Measurements from ENCODE around the gene SAA2.

Gene SAA2

DNA sequence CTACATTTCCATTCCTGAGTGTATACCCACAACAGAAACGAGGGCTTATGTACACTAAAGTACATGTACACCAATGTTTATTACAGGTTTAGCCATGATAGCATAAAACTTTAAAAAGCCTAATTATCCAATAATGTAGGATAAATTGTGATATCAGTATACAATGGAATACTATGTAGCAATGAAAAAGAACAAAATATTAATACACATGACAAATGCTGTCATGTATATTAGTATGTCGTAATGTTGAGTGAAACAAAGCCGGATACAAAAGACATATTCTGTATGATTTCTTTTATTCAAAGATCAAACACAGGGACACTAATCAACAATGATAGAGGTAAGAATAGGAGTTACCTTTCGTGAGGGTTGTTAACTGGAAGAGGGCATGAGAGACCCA is 14.6 kb downstream of the SAA2 start:
- no peaks in the 10 kb centered on the region for H3K27me3 ChIP-seq (replicated peaks; ENCODE audit: control insufficient read depth, insufficient read depth, low read length, poor library complexity, severe bottlenecking)
- H3K4me1 ChIP-seq (ENCODE audit: control insufficient read depth, insufficient read depth, low read length, poor library complexity, severe bottlenecking), result no peaks in the 10 kb centered on the region
- no peaks in the 10 kb centered on the region for H3K36me3 ChIP-seq (ENCODE audit: control insufficient read depth, insufficient read depth, low read length)

DNA sequence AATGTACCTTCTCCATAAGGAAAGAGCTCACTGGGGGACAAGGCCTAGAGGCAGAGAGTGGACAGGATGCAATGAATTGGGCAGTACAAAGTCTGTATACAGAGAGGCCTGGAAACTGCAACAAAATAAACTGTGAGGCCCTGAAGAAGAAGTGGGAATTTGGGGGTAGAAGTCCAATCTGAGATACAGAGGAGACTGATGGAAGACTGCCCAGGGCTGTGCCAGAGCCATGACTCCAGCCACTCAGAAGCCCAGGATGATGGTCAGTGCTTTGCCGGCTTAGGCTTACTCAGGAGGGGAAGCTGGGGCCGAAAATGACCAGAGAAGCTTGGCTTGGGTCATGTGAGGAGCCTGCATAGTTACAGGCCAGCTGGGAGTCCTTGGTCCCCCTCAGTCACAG is 17.6 kb downstream of the SAA2 start:
- Histone ChIP-seq H3K36me3 (ENCODE audit: control insufficient read depth, insufficient read depth, low read length) (no peaks in the 10 kb centered on the region), H3K4me1 (ENCODE audit: control insufficient read depth, insufficient read depth, low read length, poor library complexity, severe bottlenecking) (no peaks in the 10 kb centered on the region), H3K4me3 (ENCODE audit: insufficient read depth, low read depth, low read length, poor library complexity, severe bottlenecking) (no peak overlapping the region), H3K9me3 (ENCODE audit: control insufficient read depth, low read length) (no peaks in the 10 kb centered on the region), H3K27ac (ENCODE audit: insufficient read depth, low read length, poor library complexity, severe bottlenecking) (no peak overlapping the region), H3K27me3 (replicated peaks; ENCODE audit: control insufficient read depth, insufficient read depth, low read length, poor library complexity, severe bottlenecking) (no peaks in the 10 kb centered on the region)
- DNase-seq, result no peak

More for the DNA sequence above, 14.6 kb downstream of the SAA2 start:
- no peak overlapping the region for H3K4me3 ChIP-seq (ENCODE audit: insufficient read depth, low read depth, low read length, poor library complexity, severe bottlenecking)
- no peak overlapping the region for H3K27ac ChIP-seq (ENCODE audit: insufficient read depth, low read length, poor library complexity, severe bottlenecking)
- H3K9me3 ChIP-seq (ENCODE audit: control insufficient read depth, low read length), result no peaks in the 10 kb centered on the region
- DNase-seq, result no peak

DNA sequence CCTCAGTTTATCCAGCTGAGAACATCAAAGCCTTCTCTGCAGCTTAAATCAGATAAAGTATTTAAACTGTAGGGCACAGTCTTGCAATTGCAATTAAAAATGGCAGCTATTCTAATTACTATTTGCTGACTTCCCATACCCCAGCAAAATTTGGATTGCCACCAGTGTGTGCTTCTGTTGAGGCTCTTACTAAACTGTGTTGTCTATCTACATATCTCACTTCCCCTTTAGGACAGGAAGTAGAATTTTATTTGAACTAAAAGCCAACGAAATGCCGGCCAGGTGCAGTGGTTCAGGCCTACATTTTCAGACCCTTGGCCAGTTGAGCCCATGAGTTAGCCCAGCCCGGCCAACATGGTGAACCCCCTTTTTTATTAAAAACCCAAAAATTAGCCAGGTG is 19.0 kb downstream of the SAA2 start:
- no peaks in the 10 kb centered on the region for H3K4me1 ChIP-seq (ENCODE audit: control insufficient read depth, insufficient read depth, low read length, poor library complexity, severe bottlenecking)
- H3K27ac ChIP-seq (ENCODE audit: insufficient read depth, low read length, poor library complexity, severe bottlenecking), result no peak overlapping the region
- DNase-seq, result no peak
- no peaks in the 10 kb centered on the region for H3K27me3 ChIP-seq (replicated peaks; ENCODE audit: control insufficient read depth, insufficient read depth, low read length, poor library complexity, severe bottlenecking)
- no peaks in the 10 kb centered on the region for H3K9me3 ChIP-seq (ENCODE audit: control insufficient read depth, low read length)
- H3K36me3 ChIP-seq (ENCODE audit: control insufficient read depth, insufficient read depth, low read length), result no peaks in the 10 kb centered on the region
- no peak overlapping the region for H3K4me3 ChIP-seq (ENCODE audit: insufficient read depth, low read depth, low read length, poor library complexity, severe bottlenecking)

DNA sequence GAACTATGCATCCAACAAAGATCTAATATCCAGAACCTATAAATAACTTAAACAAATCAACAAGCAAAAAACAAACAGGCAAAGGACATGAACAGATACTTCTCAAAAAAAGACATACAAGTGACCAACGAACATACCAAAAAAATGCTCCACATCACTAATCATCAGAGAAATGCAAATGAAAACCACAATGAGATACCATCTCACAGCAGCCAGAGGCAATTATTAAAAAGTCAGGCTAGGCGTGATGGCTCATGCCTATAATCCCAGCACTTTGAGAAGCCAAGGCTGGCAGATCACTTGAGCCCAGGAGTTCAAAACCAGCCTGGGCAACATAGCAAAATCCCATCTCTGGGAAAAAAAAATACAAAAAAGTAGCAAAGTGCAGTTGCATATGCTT is 22.6 kb downstream of the SAA2 start:
- no peaks in the 10 kb centered on the region for H3K9me3 ChIP-seq (ENCODE audit: control insufficient read depth, low read length)
- no peaks in the 10 kb centered on the region for H3K36me3 ChIP-seq (ENCODE audit: control insufficient read depth, insufficient read depth, low read length)
- DNase-seq, result no peak
- H3K27me3 ChIP-seq (replicated peaks; ENCODE audit: control insufficient read depth, insufficient read depth, low read length, poor library complexity, severe bottlenecking), result no peaks in the 10 kb centered on the region
- no peaks in the 10 kb centered on the region for H3K4me1 ChIP-seq (ENCODE audit: control insufficient read depth, insufficient read depth, low read length, poor library complexity, severe bottlenecking)
- no peak overlapping the region for H3K4me3 ChIP-seq (ENCODE audit: insufficient read depth, low read depth, low read length, poor library complexity, severe bottlenecking)
- H3K27ac ChIP-seq (ENCODE audit: insufficient read depth, low read length, poor library complexity, severe bottlenecking), result no peak overlapping the region

DNA sequence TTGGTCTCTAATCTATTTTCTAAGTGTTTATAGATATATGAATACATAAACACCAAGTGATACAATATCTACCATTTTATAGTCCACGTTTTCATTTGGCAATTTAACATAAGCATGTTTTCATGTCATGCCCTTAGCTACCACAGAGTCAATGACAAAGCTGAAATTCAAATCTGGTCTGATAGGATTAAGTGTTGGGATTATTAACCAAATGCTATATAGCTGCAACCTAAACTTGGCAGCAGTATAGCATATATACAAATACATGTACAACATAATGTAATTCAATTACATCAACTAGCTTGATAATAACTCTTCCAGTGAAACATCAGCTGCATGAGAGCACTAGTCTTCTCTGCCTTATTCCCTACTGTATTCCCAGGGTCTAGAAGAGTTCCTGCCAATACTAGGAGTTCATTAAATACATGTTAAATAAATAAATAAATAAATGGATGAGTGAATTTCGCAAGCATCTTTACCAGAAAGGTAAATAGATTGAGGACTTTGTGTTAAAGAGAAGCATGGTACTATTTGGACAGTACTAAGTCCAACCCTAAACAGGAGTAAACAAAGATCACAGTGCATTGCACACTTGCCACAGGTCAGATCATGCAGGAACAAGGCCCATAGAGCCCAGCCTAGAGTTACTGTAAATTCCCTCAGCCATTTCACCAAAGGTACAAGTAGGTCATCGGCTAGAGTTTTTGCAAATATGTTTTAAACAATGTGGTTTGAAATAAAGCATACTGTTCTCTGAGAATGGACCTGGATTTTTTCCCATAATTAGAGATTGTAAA is 24.7 kb downstream of the SAA2 start:
- Histone ChIP-seq H3K4me1 (ENCODE audit: control insufficient read depth, insufficient read depth, low read length, poor library complexity, severe bottlenecking) (no peaks in the 10 kb centered on the region), H3K9me3 (ENCODE audit: control insufficient read depth, low read length) (no peaks in the 10 kb centered on the region), H3K27ac (ENCODE audit: insufficient read depth, low read length, poor library complexity, severe bottlenecking) (no peak overlapping the region), H3K27me3 (replicated peaks; ENCODE audit: control insufficient read depth, insufficient read depth, low read length, poor library complexity, severe bottlenecking) (no peaks in the 10 kb centered on the region), H3K4me3 (ENCODE audit: insufficient read depth, low read depth, low read length, poor library complexity, severe bottlenecking) (no peak overlapping the region), H3K36me3 (ENCODE audit: control insufficient read depth, insufficient read depth, low read length) (no peaks in the 10 kb centered on the region)
- no peak for DNase-seq

DNA sequence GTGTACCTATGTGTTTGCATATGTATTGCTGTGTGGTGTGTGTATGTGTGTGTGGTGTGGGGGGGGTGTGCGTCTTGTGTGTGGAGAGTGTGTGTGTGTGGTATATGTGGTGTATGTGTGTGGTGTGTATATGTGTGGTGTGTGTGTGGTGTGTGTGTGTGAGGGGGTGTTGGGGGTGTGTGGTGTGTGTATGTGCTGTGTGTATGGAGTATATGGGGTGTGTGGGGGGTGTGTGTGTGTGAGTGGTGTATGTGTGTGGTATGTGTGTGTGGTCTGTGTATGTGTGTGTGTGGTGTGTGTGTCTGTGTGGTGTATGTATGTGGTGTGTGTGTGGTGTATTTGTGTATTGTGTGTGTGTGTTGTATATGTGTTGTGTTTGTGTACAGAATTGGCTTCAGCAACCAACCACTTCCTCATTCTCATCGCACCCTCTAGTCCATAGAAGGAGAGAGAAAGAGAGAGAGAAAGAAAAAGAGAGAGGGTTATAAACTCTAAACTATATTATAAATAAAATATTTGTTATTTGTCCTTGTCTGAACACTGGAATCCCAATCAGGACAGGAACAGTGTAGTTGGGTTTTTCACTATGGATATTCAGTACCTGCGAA is 25.6 kb downstream of the SAA2 start:
- no peak for DNase-seq
- Histone ChIP-seq H3K27ac (ENCODE audit: insufficient read depth, low read length, poor library complexity, severe bottlenecking) (no peak overlapping the region), H3K9me3 (ENCODE audit: control insufficient read depth, low read length) (no peaks in the 10 kb centered on the region), H3K4me1 (ENCODE audit: control insufficient read depth, insufficient read depth, low read length, poor library complexity, severe bottlenecking) (no peaks in the 10 kb centered on the region), H3K4me3 (ENCODE audit: insufficient read depth, low read depth, low read length, poor library complexity, severe bottlenecking) (no peak overlapping the region), H3K27me3 (replicated peaks; ENCODE audit: control insufficient read depth, insufficient read depth, low read length, poor library complexity, severe bottlenecking) (no peaks in the 10 kb centered on the region), H3K36me3 (ENCODE audit: control insufficient read depth, insufficient read depth, low read length) (no peaks in the 10 kb centered on the region)

DNA sequence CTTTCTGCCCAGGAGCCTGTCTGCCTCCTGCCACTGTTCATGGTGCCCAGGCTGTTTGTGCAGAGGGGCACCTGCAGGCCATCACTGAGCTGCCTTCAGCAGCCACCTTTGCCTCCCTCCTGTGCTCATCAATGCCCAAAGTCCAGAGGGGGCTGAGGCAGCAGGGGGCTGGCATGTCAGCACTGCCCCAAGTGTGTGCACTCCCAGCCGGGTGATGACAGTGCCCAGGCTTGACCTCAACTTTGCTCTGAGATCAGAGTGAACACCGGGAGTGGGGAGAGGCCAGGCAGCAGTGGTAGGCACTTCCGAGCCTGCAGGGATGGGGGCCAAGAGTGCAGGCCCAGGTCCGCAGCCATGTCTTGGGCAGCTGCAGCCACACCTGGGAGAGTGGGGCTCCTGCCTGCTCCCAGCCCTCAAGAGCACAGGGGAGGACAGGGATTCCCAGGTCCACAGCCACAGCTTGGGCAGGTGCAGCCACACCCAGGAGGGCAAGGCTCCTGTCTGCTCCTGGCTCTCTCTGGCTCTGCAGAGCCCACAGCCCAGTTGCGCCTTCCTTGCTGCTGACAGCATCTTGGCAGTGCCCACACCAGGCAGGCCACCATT is 27.1 kb downstream of the SAA2 start:
- DNase-seq, result no peak
- Histone ChIP-seq H3K9me3 (ENCODE audit: control insufficient read depth, low read length) (no peaks in the 10 kb centered on the region), H3K36me3 (ENCODE audit: control insufficient read depth, insufficient read depth, low read length) (no peaks in the 10 kb centered on the region), H3K4me3 (ENCODE audit: insufficient read depth, low read depth, low read length, poor library complexity, severe bottlenecking) (no peak overlapping the region), H3K4me1 (ENCODE audit: control insufficient read depth, insufficient read depth, low read length, poor library complexity, severe bottlenecking) (no peaks in the 10 kb centered on the region), H3K27me3 (replicated peaks; ENCODE audit: control insufficient read depth, insufficient read depth, low read length, poor library complexity, severe bottlenecking) (no peaks in the 10 kb centered on the region), H3K27ac (ENCODE audit: insufficient read depth, low read length, poor library complexity, severe bottlenecking) (no peak overlapping the region)

DNA sequence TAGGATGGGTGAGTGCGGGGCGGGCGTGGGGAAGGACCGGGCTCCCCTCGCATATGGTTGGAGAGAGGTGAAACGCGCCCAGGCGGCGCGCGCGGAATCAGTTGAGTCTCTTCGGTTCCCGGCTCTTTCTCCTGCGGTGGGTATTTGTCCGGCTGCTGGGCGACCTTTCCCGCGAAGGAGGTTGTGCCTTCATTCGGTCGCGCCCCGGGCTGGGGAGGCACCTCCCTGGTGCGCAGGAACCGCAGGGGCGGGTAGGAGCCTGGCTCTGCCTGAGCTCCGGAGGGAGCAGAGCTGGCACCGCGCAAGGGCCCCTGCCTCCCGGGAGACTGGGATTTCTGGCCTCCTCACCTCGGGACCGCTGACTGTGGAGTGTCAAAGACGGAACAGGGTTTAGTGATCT is 39.4 kb downstream of the SAA2 start:
- Histone ChIP-seq H3K27me3 (replicated peaks; ENCODE audit: control insufficient read depth, insufficient read depth, low read length, poor library complexity, severe bottlenecking) (peaks cover 6% of the 10 kb centered on the region), H3K27ac (ENCODE audit: insufficient read depth, low read length, poor library complexity, severe bottlenecking) (no peak overlapping the region), H3K4me3 (ENCODE audit: insufficient read depth, low read depth, low read length, poor library complexity, severe bottlenecking) (no peak overlapping the region), H3K9me3 (ENCODE audit: control insufficient read depth, low read length) (no peaks in the 10 kb centered on the region), H3K4me1 (ENCODE audit: control insufficient read depth, insufficient read depth, low read length, poor library complexity, severe bottlenecking) (no peaks in the 10 kb centered on the region), H3K36me3 (ENCODE audit: control insufficient read depth, insufficient read depth, low read length) (no peaks in the 10 kb centered on the region)
- no peak for DNase-seq

DNA sequence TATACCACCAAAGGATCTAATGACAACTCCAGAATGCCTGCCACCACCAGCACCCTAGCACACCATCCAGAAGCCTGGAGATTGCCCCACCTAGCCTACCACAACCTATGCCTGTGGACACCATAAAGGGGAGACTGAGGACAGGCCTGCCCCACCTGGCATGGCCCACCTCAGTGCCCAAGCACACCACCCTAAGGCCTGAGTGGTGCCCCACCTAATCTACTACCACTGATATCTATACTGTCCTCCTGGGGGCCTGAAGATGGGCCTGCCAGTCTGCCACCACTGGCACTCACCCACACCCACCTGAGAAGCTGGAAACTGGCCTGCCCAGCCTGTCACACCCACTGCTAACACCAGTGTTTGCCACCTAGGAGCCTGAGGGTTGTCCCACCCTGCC is 43.7 kb downstream of the SAA2 start:
- peaks cover 5% of the 10 kb centered on the region for H3K27me3 ChIP-seq (replicated peaks; ENCODE audit: control insufficient read depth, insufficient read depth, low read length, poor library complexity, severe bottlenecking)

DNA sequence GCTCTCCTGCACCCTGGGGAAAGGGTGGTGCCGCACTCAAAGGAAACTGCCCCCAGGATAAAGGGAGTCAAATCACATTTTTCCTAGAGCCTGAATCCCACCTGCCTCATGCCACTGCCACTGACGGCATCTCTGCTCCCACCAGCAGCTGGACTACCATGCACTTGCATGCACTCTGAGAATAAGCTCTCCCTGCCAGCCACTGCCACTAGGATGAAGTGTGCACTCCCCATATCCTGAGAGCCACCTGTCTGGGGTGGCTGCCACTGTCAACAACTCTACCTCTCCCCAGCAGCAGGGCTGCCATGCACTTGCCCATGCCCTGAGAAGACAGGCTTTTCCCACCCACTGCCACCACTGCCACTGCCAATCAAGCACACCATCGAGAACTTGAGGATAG is 44.2 kb downstream of the SAA2 start:
- H3K4me1 ChIP-seq (ENCODE audit: control insufficient read depth, insufficient read depth, low read length, poor library complexity, severe bottlenecking), result no peaks in the 10 kb centered on the region
- no peak for DNase-seq
- H3K9me3 ChIP-seq (ENCODE audit: control insufficient read depth, low read length), result no peaks in the 10 kb centered on the region
- H3K36me3 ChIP-seq (ENCODE audit: control insufficient read depth, insufficient read depth, low read length), result no peaks in the 10 kb centered on the region
- no peak overlapping the region for H3K4me3 ChIP-seq (ENCODE audit: insufficient read depth, low read depth, low read length, poor library complexity, severe bottlenecking)
- no peak overlapping the region for H3K27ac ChIP-seq (ENCODE audit: insufficient read depth, low read length, poor library complexity, severe bottlenecking)
- peaks cover 3% of the 10 kb centered on the region for H3K27me3 ChIP-seq (replicated peaks; ENCODE audit: control insufficient read depth, insufficient read depth, low read length, poor library complexity, severe bottlenecking)

More for the DNA sequence above, 43.7 kb downstream of the SAA2 start:
- Histone ChIP-seq H3K36me3 (ENCODE audit: control insufficient read depth, insufficient read depth, low read length) (no peaks in the 10 kb centered on the region), H3K4me3 (ENCODE audit: insufficient read depth, low read depth, low read length, poor library complexity, severe bottlenecking) (no peak overlapping the region), H3K27ac (ENCODE audit: insufficient read depth, low read length, poor library complexity, severe bottlenecking) (no peak overlapping the region), H3K4me1 (ENCODE audit: control insufficient read depth, insufficient read depth, low read length, poor library complexity, severe bottlenecking) (no peaks in the 10 kb centered on the region), H3K9me3 (ENCODE audit: control insufficient read depth, low read length) (no peaks in the 10 kb centered on the region)
- no peak for DNase-seq
